NAMALWA (cell line): ENCODE results near the gene ZNF600.
"Not testable (repeated sequence)": the region's sequence is repeated elsewhere in the genome, so short reads cannot be mapped to it uniquely, and the experiment has no call there.

Source experiments
- DNase-seq: peaks from one replicate; pipeline ENCODE4 v3.0.0-alpha.2; 2015; ENCODE audit warnings: low spot score

The ZNF600 gene

GRCh38 chr19:52786464-52787354 is at the start of gene ZNF600:
ZNF600 (minus strand) TSS chr19:52786791; CDS start chr19:52778888, 7,903 bp downstream.
- peak; percentile 79 for DNase-seq

- DNase-seq = not testable (repeated sequence)
Observed at GRCh38 chr19:52834289-52834688, 47.7 kb upstream of the ZNF600 start.

GRCh38 chr19:52833541-52833940 is 47.0 kb upstream of the ZNF600 start:
- DNase-seq = not testable (repeated sequence)

- DNase-seq = not testable (repeated sequence)
Observed at GRCh38 chr19:52829866-52830265, 43.3 kb upstream of the ZNF600 start.

- no peak for DNase-seq
Observed at GRCh38 chr19:52825765-52826164, 39.2 kb upstream of the ZNF600 start.

GRCh38 chr19:52823676-52824075 is 37.1 kb upstream of the ZNF600 start:
- no peak for DNase-seq

- DNase-seq = peak; percentile 64
Observed at GRCh38 chr19:52821204-52821960, 34.8 kb upstream of the ZNF600 start, which contains the start of gene ZNF28. ZNF28 (minus strand) TSS chr19:52821633; CDS start chr19:52817958, 3,675 bp downstream.

- DNase-seq = peak; percentile 13
Observed at GRCh38 chr19:52820472-52821203, 34.0 kb upstream of the ZNF600 start.

- DNase-seq = no peak
Observed at GRCh38 chr19:52809801-52810200, 23.2 kb upstream of the ZNF600 start.

GRCh38 chr19:52799950-52800640 is 13.5 kb upstream of the ZNF600 start:
- not testable (repeated sequence) for DNase-seq

- no peak for DNase-seq
Observed at GRCh38 chr19:52789440-52789839, 2.8 kb upstream of the ZNF600 start.

GRCh38 chr19:52786078-52786463 is 520 bp downstream of the ZNF600 start:
- DNase-seq = no peak

GRCh38 chr19:52785506-52785905 is 1.1 kb downstream of the ZNF600 start:
- no peak for DNase-seq

- not testable (repeated sequence) for DNase-seq
Observed at GRCh38 chr19:52782864-52783263, 3.7 kb downstream of the ZNF600 start.

- DNase-seq = no peak
Observed at GRCh38 chr19:52778811-52779210, 7.8 kb downstream of the ZNF600 start.

- not testable (repeated sequence) for DNase-seq
Observed at GRCh38 chr19:52756447-52756846, 30.1 kb downstream of the ZNF600 start.

GRCh38 chr19:52749780-52750179 is 36.8 kb downstream of the ZNF600 start:
- DNase-seq = no peak

- DNase-seq = peak; percentile 66
Observed at GRCh38 chr19:52748336-52748950, 38.1 kb downstream of the ZNF600 start.

- DNase-seq = not testable (repeated sequence)
Observed at GRCh38 chr19:52745919-52746318, 40.7 kb downstream of the ZNF600 start.

GRCh38 chr19:52743091-52743490 is 43.5 kb downstream of the ZNF600 start:
- no peak for DNase-seq

- DNase-seq = no peak
Observed at GRCh38 chr19:52742516-52742915, 44.1 kb downstream of the ZNF600 start.
